ENCODE measurements around the gene INPP5B.
A peak's percentile ranks its signal among the peaks of the same experiment; 100 is the strongest.

The INPP5B gene

DNA sequence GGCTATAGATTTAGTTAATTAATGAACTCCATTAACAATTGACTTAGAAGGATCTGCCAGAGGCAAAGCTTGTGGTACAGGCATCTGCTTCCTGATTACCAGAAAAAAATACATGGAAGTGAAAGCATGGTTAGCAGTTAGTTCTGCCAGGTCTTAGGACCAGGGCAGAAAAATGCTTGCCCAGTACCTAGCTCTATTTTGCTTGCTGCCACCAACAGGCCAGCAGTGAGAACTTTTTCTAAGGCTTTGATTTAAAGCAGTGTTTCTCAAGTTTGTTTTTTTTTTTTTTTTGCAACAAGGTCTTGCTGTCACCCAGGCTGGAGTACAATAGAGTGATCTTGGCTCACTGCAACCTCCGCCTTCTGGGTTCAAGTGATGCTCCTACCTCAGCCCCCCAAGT, 71.0 kb downstream of the INPP5B start:
- no peak for DNase-seq

GRCh38 chr1:37872692-37873091, 74.2 kb downstream of the INPP5B start:
- DNase-seq, result no peak

GRCh38 chr1:37868466-37868865, 78.4 kb downstream of the INPP5B start:
- no peak for DNase-seq

DNA sequence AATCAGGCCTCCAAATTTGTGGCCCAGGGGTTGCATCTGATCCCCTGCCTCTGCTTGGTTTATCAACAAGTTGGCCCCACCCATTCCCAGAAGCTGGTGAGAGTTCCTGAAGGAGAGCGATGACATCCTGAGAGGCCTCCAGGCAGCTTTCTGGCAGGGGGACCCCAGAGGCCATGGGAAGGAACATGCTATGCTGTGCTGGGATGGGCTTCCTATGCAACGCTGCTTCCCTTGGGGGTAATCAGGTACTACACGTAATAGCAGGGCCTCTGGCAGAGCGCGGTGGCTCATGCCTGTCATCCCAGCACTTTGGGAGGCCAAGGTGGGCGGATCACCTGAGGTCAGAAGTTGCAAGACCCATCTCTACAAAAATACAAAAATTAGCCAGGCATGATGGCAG, 79.1 kb downstream of the INPP5B start:
- DNase-seq, result no peak

GRCh38 chr1:37866491-37866890, 80.4 kb downstream of the INPP5B start:
- DNase-seq, result no peak

GRCh38 chr1:37865348-37866120, 81.3 kb downstream of the INPP5B start:
- peak in 1 of 51 donors; percentile 13 for DNase-seq

GRCh38 chr1:37862330-37862729, 84.5 kb downstream of the INPP5B start:
- DNase-seq, result no peak

DNA sequence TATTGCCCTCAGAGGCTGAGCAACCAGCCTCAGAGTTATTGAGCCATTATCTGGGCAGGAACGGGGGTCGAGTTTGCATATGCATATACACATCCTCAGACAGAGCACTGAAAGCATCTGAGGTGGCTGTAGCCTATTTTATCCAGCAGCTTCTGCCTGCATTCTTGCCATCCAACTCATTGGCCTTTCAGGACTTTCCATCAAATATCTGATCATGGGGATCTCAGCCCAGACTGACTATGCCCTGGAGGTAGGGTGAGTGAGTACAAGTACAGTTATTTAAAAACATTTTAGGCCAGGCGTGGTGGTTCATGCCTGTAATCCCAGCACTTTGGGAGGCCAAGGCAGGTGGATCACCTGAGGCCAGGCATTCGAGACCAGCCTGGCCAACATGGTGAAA, 85.7 kb downstream of the INPP5B start:
- no peak for DNase-seq

- DNase-seq, result no peak
Measured at GRCh38 chr1:37860346-37860666, 86.5 kb downstream of the INPP5B start.

GRCh38 chr1:37859507-37860345, 87.1 kb downstream of the INPP5B start, which contains the start of gene MTF1:
MTF1 (minus strand) TSS chr1:37859592; CDS start chr1:37857658, 1,934 bp downstream.
- DNase-seq, result peak; percentile 65 to 99 (median 94)

- peak in 3 of 51 donors; percentile 30 to 46 (median 33) for DNase-seq
Measured at GRCh38 chr1:37858931-37859506, 87.8 kb downstream of the INPP5B start.

DNA sequence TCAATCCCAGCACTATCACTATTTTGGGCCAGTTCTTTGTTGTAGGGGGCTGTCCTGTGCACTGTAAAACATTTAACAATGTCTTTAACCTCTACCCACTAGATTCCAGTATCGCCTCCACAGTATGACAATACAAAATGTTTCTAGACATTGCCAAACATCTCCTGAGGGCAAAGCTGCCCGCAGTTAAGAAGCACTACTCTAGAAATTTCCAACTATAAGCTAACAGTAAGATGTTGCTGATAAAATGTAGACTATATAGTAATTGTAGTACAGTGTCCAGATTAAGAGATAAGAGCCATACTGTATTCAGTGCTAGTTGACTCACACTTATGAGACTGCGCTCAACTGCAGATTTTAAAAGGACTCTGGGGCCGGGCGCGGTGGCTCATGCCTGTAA, 92.4 kb downstream of the INPP5B start:
- no peak for DNase-seq

DNA sequence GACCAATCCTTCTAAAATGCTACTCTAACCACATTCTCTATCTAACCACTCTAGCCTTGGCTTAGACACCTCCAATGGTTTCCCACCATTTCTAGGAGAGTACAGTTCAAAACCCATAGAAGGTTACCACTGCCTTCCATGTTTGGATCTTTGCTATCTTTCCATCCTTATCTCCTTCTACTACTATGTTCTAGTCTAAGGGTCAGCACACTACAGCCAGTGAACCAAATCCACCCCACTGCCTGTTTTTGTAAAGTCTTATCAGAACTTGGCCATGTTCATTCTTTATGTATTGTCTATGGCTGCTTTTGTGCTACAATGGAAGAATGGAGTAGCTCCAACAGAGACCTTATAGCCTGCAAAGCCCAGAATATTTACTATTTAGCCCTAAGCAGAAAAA, 93.7 kb downstream of the INPP5B start:
- DNase-seq, result no peak

GRCh38 chr1:37851782-37852210, 95.1 kb downstream of the INPP5B start:
- DNase-seq, result no peak

DNA sequence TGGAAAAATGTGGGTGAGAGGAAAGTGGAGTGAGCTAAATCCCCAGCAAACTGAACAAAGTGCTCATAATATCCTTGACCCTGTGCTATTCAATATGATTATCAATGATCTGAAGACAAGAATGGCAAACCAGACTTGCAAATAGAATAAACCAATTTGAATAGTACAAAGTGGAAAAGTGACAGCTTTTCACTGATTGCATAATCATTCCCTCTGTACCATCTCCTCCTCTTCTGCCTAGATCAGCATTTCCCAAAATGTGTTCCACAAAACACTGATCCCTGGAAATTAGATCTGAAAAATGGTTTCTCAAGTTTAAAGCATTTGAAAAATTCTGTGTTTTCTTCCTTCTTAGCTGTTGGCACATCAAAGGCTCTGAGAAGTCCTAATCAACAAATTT, 95.6 kb downstream of the INPP5B start:
- DNase-seq, result no peak

GRCh38 chr1:37850352-37850955, 96.4 kb downstream of the INPP5B start:
- no peak for DNase-seq

DNA sequence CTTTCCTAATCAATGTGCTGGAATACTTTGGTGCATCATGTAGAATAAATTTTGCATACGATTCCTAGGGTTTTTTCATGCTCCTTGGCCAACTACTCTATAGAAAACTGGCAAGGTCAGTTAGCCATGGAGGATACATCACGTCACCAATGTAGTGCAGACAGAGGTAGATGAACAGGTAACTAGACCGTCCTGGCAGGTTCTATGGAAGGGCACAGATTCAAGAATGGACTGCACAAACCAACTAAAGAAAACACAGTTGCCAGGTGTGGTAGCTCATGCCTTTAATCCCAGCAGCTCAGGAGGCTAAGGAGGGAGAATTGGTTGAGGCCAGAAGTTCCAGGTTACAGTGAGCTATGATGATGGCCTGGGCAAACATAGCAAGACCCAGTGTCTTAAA, 97.4 kb downstream of the INPP5B start:
- no peak for DNase-seq

DNA sequence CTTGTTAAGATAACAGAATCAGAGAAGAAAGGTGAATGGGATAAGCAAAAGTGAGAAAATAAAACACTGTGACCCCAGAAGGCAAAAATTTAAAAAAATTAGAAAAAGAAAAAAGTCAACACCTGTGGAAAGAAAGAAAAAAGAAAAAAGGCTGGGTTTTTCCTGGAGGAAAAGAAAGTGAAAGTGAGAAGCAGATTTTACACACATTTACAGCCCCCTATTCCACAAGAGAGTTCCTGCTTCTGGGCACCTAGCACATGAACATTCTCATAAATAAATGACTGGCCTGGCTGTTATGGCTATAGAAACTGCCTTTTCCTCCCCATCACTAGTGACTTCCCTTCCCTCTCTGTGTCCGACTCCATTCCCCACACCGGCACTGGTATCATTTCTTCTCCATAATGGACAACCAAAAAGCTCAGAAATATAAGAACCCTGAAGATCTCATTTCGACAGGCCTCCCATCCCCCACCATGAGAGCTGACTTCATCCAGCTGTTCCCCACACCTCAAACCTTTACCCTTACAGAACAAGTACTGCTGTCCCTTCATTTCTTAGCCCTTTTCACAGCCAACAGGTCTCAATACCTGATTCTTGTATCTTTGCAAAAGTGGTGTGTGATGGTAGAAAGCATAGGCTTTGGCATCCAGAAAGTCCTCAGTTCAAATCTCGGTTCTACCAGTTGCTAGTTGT, 100.1 kb downstream of the INPP5B start:
- no peak for DNase-seq

DNA sequence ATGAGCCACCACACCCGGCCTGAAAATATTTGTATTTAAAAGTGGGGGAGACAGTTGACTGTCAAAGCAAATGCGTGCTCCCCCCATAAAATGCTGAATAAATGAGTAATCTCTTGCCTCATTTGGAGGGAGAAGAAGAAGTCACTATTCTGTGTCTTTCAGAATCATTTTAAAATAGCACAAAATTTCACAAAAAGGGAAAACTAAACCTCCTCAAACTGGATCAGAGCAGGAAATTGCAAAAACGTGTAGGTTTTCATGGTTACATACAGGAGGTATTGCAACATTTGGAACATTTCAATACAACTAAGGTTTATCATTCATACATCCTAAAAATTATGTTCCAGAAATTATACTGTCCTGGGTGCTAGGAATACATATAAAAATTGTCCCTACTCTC, 101.1 kb downstream of the INPP5B start:
- DNase-seq, result no peak

DNA sequence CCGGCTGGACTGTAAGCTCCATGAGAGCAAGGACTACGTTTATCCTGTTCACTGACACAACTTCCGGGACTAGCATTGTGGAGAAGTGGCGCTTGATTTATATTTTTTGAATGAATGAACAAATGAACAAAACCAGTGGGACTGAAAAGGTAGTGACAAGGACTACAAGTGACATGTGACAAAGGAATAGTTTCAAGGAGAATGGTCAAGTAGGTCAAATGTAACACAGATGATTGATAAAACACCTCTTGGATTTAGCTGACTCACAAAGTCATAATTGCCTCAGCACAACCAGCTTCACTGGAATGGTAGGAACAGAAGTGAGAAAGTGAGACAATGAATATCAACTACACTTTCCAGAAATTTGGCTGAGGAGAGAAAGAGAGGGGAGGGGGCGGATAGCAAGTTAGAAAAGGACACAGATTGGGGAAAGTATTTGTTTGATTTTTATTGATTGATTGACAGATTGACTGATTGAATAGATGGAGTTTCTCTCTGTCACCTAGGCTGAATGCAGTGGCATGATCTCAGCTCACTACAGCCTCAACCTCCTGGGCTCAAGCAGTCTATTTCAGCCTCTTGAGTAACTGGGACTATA, 101.7 kb downstream of the INPP5B start:
- DNase-seq, result no peak

DNA sequence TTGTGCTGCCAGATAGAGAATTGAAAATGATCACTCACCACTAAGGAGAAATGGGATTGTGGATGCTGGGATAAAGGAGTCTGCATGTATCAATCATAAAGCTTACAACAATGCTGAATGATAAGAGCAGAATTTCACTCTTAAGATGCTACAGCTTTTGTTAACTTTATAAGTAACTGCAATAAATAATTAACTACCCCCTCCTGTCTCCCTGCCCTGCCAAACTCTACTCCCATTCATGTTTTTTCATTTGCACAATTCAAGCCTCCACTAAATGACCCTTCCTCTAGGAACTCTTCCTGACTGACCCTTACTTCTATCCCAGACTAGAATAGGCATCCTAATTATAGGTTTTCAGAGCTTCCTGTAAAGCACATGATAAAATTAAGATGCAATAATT, 102.3 kb downstream of the INPP5B start:
- DNase-seq, result no peak
